NCI-H748 (cell line): ENCODE measurements around the gene LRRC9.
A peak's percentile ranks its signal among the peaks of the same experiment; 100 is the strongest.
"Not testable (repeated sequence)": the region's sequence is repeated elsewhere in the genome, so short reads cannot be mapped to it uniquely, and the experiment has no call there.

Experiments
- DNase-seq: peaks from one replicate; lab custom pipeline; 2025; ENCODE audit not compliant: unreplicated experiment; lab: John Stamatoyannopoulos, UW

Gene LRRC9

DNA sequence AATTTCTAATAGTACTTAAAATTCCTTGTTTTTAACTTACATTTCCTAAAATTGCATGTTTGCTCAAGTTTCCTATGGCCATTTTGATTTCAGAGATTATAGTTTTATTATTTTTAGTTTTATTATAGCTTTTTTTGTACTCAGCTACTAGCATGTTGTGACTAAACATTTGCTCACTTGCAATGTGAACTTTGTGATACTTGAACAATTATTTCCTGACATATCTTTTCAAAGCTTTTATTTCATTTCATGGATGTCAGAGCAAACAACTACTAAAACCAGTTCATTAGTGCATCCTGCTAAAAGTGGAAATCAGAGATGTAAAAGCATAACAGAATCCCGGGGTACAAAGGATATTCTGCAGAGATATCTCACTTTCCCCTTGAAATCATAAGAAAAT, 138.1 kb downstream of the LRRC9 start:
- no peak for DNase-seq

DNA sequence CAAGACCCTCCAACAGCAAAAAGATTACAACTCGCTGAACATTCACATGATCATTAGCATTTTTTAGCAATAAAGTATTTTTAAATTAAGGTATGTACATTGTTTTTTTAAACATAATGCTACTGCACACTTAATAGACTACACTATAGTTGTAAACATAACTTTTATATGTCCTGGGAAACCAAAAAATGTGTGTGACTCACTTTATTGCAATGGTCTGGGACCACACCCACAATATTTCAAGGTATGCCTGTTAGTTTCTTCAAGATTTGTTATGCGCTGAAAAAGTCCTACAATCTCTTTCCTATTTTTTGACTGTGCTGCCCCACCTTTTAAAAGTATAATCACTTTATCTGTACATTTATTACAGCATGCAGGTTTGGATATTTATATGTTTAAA, 141.4 kb downstream of the LRRC9 start:
- DNase-seq: no peak

- DNase-seq: peak; percentile 28
Measured at GRCh38 chr14:60064491-60065072, 144.6 kb downstream of the LRRC9 start.

GRCh38 chr14:60067882-60068281, 147.9 kb downstream of the LRRC9 start:
- no peak for DNase-seq

DNA sequence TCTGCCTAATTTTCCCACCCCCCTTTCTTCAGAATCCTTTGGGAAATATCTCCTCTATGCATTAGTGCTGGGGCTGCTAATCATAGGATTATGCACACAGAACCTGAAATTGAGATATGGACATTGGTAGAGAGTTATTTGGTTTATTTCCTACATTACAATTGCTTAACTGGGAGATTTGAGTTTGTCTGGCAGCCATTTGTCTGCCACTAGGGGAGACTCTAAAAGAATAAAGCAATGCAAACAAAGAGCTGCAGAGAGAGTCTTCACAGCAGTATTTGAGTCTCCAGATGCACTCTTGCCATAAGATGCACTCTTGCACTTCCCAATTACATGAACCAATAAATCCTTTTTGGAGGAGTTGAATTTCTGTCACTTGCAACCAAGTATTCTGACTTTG, 159.8 kb downstream of the LRRC9 start:
- peak; percentile 7 for DNase-seq

DNA sequence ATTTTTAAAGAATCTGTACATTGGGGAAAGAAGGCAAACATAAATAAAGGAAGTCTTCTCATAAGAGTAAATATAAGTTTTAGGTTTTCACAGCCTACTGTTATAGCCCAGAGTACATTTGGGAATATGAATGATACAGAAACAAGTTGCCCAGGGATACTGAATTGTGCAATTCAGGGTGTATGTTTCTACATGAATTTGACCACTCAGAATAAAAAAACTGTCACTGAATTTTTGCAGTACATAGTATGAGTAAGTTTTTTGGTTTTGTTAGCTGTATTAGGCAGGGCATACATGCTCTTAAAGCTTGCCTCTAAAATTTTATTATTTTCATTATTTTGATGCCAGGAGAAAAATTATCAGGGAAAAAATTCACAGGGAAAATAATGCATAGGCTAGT, 165.1 kb downstream of the LRRC9 start:
- DNase-seq: no peak

GRCh38 chr14:60085693-60086092, 165.7 kb downstream of the LRRC9 start:
- no peak for DNase-seq

- no peak for DNase-seq
Measured at GRCh38 chr14:60087668-60088067, 167.7 kb downstream of the LRRC9 start.

- DNase-seq: no peak
Measured at GRCh38 chr14:60089221-60089620, 169.3 kb downstream of the LRRC9 start.

- peak; percentile 74 for DNase-seq
Measured at GRCh38 chr14:60090864-60091519, 171.0 kb downstream of the LRRC9 start.

DNA sequence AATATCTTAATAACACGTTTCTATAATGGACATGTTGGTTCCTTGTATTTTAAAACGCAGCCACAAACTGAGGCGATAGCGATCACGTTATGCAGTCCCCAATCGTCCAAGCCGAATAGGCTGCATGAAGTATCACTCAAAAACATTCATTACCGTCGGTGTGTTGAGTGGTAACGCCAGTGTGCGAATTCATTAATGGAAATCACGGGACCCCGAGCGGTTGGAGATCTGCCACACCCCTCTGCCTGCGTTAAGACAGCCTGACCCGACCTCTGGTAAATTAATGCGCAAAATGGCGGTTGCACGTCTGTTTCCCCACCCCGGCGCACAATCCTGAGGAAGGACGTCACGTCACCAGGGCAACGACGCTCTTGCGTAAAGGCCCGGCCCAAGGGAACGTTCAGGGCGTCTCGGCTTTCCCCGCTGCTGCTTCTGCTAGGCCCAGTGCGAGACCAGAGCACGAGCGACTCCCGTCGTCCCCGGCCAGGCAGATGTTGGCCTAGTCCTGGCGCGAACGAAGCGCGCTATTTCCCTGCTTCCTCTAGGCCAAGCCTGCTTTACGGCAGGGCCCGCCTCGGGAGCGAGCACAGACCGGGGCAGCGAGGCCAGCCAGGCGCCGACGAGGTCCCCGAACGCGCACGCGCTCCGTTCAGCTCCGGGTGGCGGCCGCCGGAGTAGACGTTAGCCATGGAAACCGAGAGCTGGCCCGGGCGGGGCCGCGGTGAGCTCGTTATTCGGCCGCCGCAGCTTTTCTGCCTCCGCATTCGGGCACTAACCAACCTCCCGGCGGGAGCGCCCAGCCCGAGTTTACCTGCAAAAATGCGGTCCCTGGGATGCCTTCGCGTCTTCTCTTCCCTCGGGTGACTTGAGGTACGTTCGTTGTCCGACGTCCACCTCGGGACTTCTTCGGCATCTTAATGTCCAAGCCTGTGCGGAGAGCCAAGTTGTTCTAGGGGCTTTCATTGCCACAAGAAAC, 171.9 kb downstream of the LRRC9 start, which contains the start of gene PCNX4:
PCNX4 (plus strand) TSS at position 374 of the 976 bp plus-strand sequence. CDS start 15,716 bp downstream, outside the sequence.
- DNase-seq: peak; percentile 100

DNA sequence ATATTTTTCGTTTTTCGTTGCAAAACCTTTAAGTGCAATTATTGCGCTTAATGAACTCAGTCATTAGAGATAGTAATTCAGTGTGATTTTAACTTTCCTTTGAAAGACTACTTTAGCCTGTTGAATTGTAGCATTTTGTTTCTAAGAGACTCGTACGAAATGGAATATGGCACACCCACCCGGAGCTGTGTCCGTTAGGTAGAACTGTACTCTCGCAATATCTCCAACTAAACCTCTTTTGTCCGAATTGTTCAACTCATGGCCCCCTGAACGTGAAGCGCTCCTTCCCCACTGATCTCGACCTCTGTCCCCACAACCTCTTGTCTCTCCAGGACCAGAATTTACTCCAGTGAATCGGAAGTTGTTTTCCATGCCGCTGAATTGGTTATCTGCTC, 172.6 kb downstream of the LRRC9 start:
- DNase-seq: peak; percentile 44

- DNase-seq: no peak
Measured at GRCh38 chr14:60093080-60093479, 173.1 kb downstream of the LRRC9 start.

DNA sequence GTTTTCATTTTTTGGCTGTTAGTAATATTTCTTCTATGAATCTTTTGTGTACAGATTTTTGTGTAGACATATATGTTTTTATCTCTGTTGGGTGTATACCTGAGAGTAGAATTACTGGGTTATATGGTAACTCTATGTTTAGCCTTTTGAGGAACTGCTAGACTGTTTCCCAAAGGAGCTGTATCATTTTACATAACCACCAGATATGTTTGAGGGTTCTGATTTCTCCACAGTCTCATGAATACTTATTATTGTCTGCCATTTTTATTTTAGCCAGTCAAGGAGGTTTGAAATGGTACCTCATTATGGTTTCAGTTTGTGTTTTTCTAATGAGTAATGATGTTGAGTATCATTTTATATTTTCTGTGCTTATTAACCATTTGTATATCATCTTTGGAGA, 173.7 kb downstream of the LRRC9 start:
- no peak for DNase-seq

DNA sequence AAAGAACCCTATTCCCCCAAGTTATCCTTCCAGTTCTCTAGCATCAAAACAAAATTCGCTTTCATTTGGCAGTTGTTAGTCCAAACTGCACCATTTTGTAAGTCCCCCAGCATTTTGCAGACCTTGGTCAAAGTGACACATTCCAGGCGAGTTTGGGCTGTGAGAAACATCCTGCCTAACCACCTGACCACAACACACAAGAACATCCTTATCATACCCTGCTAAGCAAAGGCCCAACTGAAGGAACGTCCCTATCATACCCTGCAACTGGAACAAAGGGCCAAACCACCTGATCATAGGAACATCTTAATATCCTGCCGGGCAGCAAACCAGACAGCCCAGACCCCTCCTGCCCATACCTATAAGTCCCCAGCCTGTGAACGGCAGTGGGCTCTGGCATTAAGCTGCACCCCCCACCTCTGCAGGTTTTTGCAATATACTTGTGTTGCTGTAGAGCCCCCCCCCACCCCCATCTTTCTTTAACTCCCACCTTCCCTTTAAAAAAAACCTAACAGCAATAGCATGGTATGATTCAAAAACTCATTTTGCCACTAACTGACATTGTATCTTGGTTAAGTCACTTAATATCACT, 174.5 kb downstream of the LRRC9 start:
- DNase-seq: peak; percentile 26

GRCh38 chr14:60095231-60095630, 175.3 kb downstream of the LRRC9 start:
- DNase-seq: no peak

- DNase-seq: peak; percentile 33
Measured at GRCh38 chr14:60095781-60096450, 176.0 kb downstream of the LRRC9 start.

- no peak for DNase-seq
Measured at GRCh38 chr14:60097974-60098373, 178.0 kb downstream of the LRRC9 start.

DNA sequence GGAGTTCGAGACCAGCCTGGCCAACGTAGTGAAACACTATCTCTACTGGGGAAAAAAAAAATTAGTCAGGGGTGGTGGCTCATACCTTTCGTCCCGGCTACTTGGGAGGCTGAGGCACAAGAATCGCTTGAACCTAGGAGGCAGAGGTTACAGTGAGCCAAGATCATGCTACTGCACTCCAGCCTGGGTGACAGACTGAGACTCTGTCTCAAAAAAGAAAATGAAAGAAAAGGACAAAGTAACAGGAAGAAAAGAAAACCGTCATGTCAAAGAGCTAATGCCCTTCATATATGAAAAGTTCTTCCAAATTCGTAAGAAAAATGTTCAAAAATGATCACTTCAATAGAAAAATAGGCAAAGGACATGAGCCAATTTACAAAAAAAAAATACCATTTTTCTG, 179.9 kb downstream of the LRRC9 start:
- DNase-seq: not testable (repeated sequence)

DNA sequence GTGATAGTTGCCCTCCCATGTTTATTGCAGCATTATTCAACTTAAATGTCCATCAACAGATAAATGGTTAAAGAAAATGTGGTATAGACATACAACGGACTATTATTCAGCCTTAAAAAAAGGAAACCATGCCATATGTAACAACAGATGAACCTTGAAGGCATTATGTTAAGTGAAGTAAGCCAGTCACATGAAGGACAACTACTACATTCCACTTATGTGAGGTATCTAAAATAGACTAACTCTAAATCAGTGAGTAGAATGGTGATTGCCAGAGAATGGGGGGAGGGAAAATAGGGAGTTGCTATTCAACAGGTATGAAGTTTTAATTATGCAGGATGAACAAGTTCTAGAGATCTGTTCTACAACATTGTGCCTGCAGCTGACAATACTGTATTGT, 181.8 kb downstream of the LRRC9 start:
- no peak for DNase-seq

GRCh38 chr14:60102389-60102788, 182.4 kb downstream of the LRRC9 start:
- DNase-seq: no peak
